NCI-H2171 treated with DMSO at 0.1 percent for 48 hours (cell line): ENCODE results near the gene RABIF.
"Not testable (repeated sequence)": the region's sequence is repeated elsewhere in the genome, so short reads cannot be mapped to it uniquely, and the experiment has no call there.

Source experiments
- DNase-seq: peaks from one replicate; lab custom pipeline; 2025; lab: John Stamatoyannopoulos, UW

Gene RABIF

GRCh38 chr1:202888531-202889360, at the start of gene RABIF:
Gene RABIF (minus strand): TSS chr1:202889149. CDS start chr1:202889098, 51 bp downstream.
- peak; percentile 97 for DNase-seq

GRCh38 chr1:202938287-202938925, 49.5 kb upstream of the RABIF start:
- no peak for DNase-seq

- DNase-seq = not testable (repeated sequence)
Measured at GRCh38 chr1:202936409-202936808, 47.5 kb upstream of the RABIF start.

- DNase-seq = no peak
Measured at GRCh38 chr1:202935844-202936243, 46.9 kb upstream of the RABIF start.

GRCh38 chr1:202934755-202935154, 45.8 kb upstream of the RABIF start:
- DNase-seq = no peak

GRCh38 chr1:202932476-202932875, 43.5 kb upstream of the RABIF start:
- no peak for DNase-seq

GRCh38 chr1:202926581-202927491, 37.9 kb upstream of the RABIF start, which contains the start of gene KLHL12:
Gene KLHL12 (minus strand): TSS chr1:202927234. CDS start chr1:202925162, 2,072 bp downstream.
- peak; percentile 97 for DNase-seq

- DNase-seq = no peak
Measured at GRCh38 chr1:202923533-202923932, 34.6 kb upstream of the RABIF start.

GRCh38 chr1:202919615-202920014, 30.7 kb upstream of the RABIF start:
- no peak for DNase-seq

GRCh38 chr1:202915146-202915545, 26.2 kb upstream of the RABIF start:
- DNase-seq = no peak

- not testable (repeated sequence) for DNase-seq
Measured at GRCh38 chr1:202912476-202912875, 23.5 kb upstream of the RABIF start.

- no peak for DNase-seq
Measured at GRCh38 chr1:202909494-202909893, 20.5 kb upstream of the RABIF start.

- no peak for DNase-seq
Measured at GRCh38 chr1:202908998-202909397, 20.0 kb upstream of the RABIF start.

GRCh38 chr1:202905331-202905730, 16.4 kb upstream of the RABIF start:
- DNase-seq = no peak

- DNase-seq = not testable (repeated sequence)
Measured at GRCh38 chr1:202903808-202904207, 14.9 kb upstream of the RABIF start.

- no peak for DNase-seq
Measured at GRCh38 chr1:202901555-202901954, 12.6 kb upstream of the RABIF start.

- no peak for DNase-seq
Measured at GRCh38 chr1:202892501-202892900, 3.6 kb upstream of the RABIF start.

GRCh38 chr1:202890392-202890791, 1.4 kb upstream of the RABIF start:
- DNase-seq = no peak

- DNase-seq = peak; percentile 79
Measured at GRCh38 chr1:202888221-202888530, 773 bp downstream of the RABIF start.

- DNase-seq = no peak
Measured at GRCh38 chr1:202880961-202881460, 7.9 kb downstream of the RABIF start.

GRCh38 chr1:202880062-202880461, 8.9 kb downstream of the RABIF start:
- no peak for DNase-seq

GRCh38 chr1:202879128-202879527, 9.8 kb downstream of the RABIF start:
- DNase-seq = no peak
